HCT116 (cell line): ENCODE measurements around the gene FRMD4A. TPM values are rescaled to one million over a fixed set of nuclear protein-coding genes. Genes with fewer than 3 reads are reported as not detected.

Source experiments
- ATAC-seq: fragments of 200-7000 bp; cut with Tn5 transposase; 2 replicates; pipeline ENCODE4 v1.9.1; 2020; ENCODE audit warnings: mild to moderate bottlenecking, moderate library complexity
- BruUV-seq: library from RNA; stranded (reverse); fragments of 400-500 nt; replicated peaks from 2 replicates; lab custom pipeline; 2021; lab: Mats Ljungman, UMichigan
- CTCF ChIA-PET: fragments of 300-600 bp; sonication (Branson Sonifier 250); formaldehyde crosslinking; loops from one replicate; lab custom pipeline; 2021; ENCODE audit warnings: antibody characterized with exemption; lab: Charles Lee
- POLR2A ChIA-PET: fragments of 300-600, 350-600 bp; sonication (Branson Sonifier 250); formaldehyde crosslinking; loops from one replicate; lab custom pipeline; 2021; ENCODE audit warnings: antibody characterized with exemption; lab: Charles Lee
- RAD21 ChIA-PET, 2 experiments: fragments of 300-600 bp; sonication (Branson Sonifier 250); formaldehyde crosslinking; loops; one replicate each; lab custom pipeline; 2023; ENCODE audit warnings: low total read pairs in 2 of 2; ENCODE audit not compliant: uncharacterized antibody in 2 of 2, unreplicated experiment in 2 of 2, low non-redundant PET in 1 of 2; lab: Charles Lee
- DNase-seq: peaks from one replicate; pipeline ENCODE4 v3.0.0-alpha.2; 2010; ENCODE audit warnings: low read depth, low spot score
- H2AFZ ChIP-seq: fragments of 200-600 bp; shearing (Covaris generic), sonication (generic); 2 replicates; pipeline ENCODE4 v1.6.1; 2017; ENCODE audit warnings: low read depth, mixed run types, mixed read lengths, antibody characterized with exemption, low read length; ENCODE audit not compliant: poor library complexity, severe bottlenecking
- H3K27ac ChIP-seq: 2 replicates; pipeline ENCODE4 v1.5.1; 2012; ENCODE audit warnings: low read depth, low read length
- H3K27me3 ChIP-seq: fragments of 200-600 bp; sonication (generic); 2 replicates; pipeline ENCODE4 v1.6.1; 2016; ENCODE audit warnings: mixed run types, low read length, mixed read lengths; ENCODE audit not compliant: insufficient read depth
- H3K36me3 ChIP-seq, 2 experiments: fragments of 200-500 bp in 1 of 2; fragments of 200-600 bp in 1 of 2; sonication (Bioruptor generic) in 1 of 2; sonication (generic) in 1 of 2; 2 replicates each; pipeline versions ENCODE4 v1.5.1 to v1.6.1; 2014 to 2016; ENCODE audit warnings: low read length in 2 of 2, inconsistent platforms in 1 of 2, mixed read lengths in 1 of 2, mixed run types in 1 of 2; ENCODE audit not compliant: insufficient read depth in 2 of 2, control insufficient read depth in 1 of 2
- H3K4me1 ChIP-seq, 2 experiments: fragments of 200-600 bp in 1 of 2; sonication (generic) in 1 of 2; 2 replicates each; pipeline versions ENCODE4 v1.5.1 to v1.6.1; 2012 to 2017; ENCODE audit warnings: low read length in 2 of 2, inconsistent platforms in 1 of 2, mild to moderate bottlenecking in 1 of 2, mixed read lengths in 1 of 2, mixed run types in 1 of 2, moderate library complexity in 1 of 2; ENCODE audit not compliant: insufficient read depth in 2 of 2, control insufficient read depth in 1 of 2
- H3K4me2 ChIP-seq: fragments of 200-600 bp; sonication (generic); 2 replicates; pipeline ENCODE4 v1.6.1; 2017; ENCODE audit warnings: mixed run types, low read length, mixed read lengths
- H3K4me3 ChIP-seq, 2 experiments: fragments of 200-600 bp in 1 of 2; sonication (generic) in 1 of 2; replicated peaks in 1 of 2; 2 replicates each; pipeline ENCODE4 v1.5.1; 2011 to 2016; ENCODE audit warnings: low read length in 2 of 2, control low read depth in 1 of 2, low read depth in 1 of 2, mild to moderate bottlenecking in 1 of 2, mixed read lengths in 1 of 2, mixed run types in 1 of 2
- H3K79me2 ChIP-seq: fragments of 200-600 bp; sonication (generic); 2 replicates; pipeline ENCODE4 v1.6.1; 2017; ENCODE audit warnings: mild to moderate bottlenecking, mixed run types, low read length, moderate library complexity, mixed read lengths; ENCODE audit not compliant: insufficient read depth
- H3K9ac ChIP-seq: fragments of 200-600 bp; sonication (generic); 2 replicates; pipeline ENCODE4 v1.6.1; 2016; ENCODE audit warnings: low read length, mixed read lengths
- H3K9me2 ChIP-seq: fragments of 200-600 bp; sonication (generic), shearing (Covaris generic); 2 replicates; pipeline ENCODE4 v1.6.1; 2017; ENCODE audit warnings: mixed run types, mild to moderate bottlenecking, moderate library complexity; ENCODE audit not compliant: insufficient read depth
- H3K9me3 ChIP-seq, 2 experiments: fragments of 200-500 bp in 1 of 2; fragments of 200-600 bp in 1 of 2; sonication (Bioruptor generic) in 1 of 2; sonication (generic) in 1 of 2; 2 replicates each; pipeline ENCODE4 v1.6.1; 2014 to 2017; ENCODE audit warnings: low read length in 2 of 2, mixed read lengths in 2 of 2, inconsistent platforms in 1 of 2, low read depth in 1 of 2, mild to moderate bottlenecking in 1 of 2, mixed run types in 1 of 2, moderate library complexity in 1 of 2; ENCODE audit not compliant: control insufficient read depth in 1 of 2, insufficient read depth in 1 of 2
- H4K20me1 ChIP-seq: fragments of 200-600 bp; sonication (generic), shearing (Covaris generic); 2 replicates; pipeline ENCODE4 v1.6.1; 2017; ENCODE audit warnings: mixed run types, mild to moderate bottlenecking, moderate library complexity; ENCODE audit not compliant: insufficient read depth
- CEBPB ChIP-seq: IDR thresholded peaks from 2 replicates; pipeline ENCODE4 v1.6.1; 2012; ENCODE audit warnings: low read depth
- EGR1 ChIP-seq: IDR thresholded peaks from 2 replicates; pipeline ENCODE4 v1.6.1; 2012; ENCODE audit warnings: low read depth
- ELF1 ChIP-seq: IDR thresholded peaks from 2 replicates; pipeline ENCODE4 v1.6.1; 2012; ENCODE audit warnings: low read depth, borderline replicate concordance
- EZH2 ChIP-seq: fragments of 200-600 bp; sonication (generic); IDR thresholded peaks from 2 replicates; pipeline ENCODE4 v1.6.1; 2017; ENCODE audit warnings: antibody characterized with exemption, mixed run types
- EZH2phosphoT487 ChIP-seq: fragments of 200-600 bp; IDR thresholded peaks from 2 replicates; pipeline ENCODE4 v1.6.1; 2018; ENCODE audit warnings: antibody characterized with exemption, borderline replicate concordance
- FOSL1 ChIP-seq: IDR thresholded peaks from 2 replicates; pipeline ENCODE4 v1.6.1; 2012; ENCODE audit warnings: low read depth
- MAX ChIP-seq: IDR thresholded peaks from 2 replicates; pipeline ENCODE4 v1.6.1; 2012
- POLR2A ChIP-seq: IDR thresholded peaks from 2 replicates; pipeline ENCODE4 v1.7.0; 2011; ENCODE audit warnings: borderline replicate concordance; ENCODE audit not compliant: insufficient read depth, insufficient read length; ENCODE audit errors: extremely low read depth
- REST ChIP-seq: IDR thresholded peaks from 2 replicates; pipeline ENCODE4 v1.6.1; 2012; ENCODE audit warnings: low read depth
- SIN3A ChIP-seq: IDR thresholded peaks from 2 replicates; pipeline ENCODE4 v1.6.1; 2012; ENCODE audit warnings: low read depth
- SRF ChIP-seq: IDR thresholded peaks from 2 replicates; pipeline ENCODE4 v1.6.1; 2012; ENCODE audit warnings: low read depth
- YY1 ChIP-seq: IDR thresholded peaks from 2 replicates; pipeline ENCODE4 v1.6.1; 2011; ENCODE audit warnings: low read length, low read depth, moderate library complexity, mild to moderate bottlenecking; ENCODE audit not compliant: insufficient replicate concordance; ENCODE audit errors: extremely low read depth
- ZBTB33 ChIP-seq: IDR thresholded peaks from 2 replicates; pipeline ENCODE4 v1.6.1; 2011; ENCODE audit warnings: mild to moderate bottlenecking, low read length, moderate library complexity; ENCODE audit not compliant: insufficient replicate concordance; ENCODE audit errors: extremely low read depth
- intact Hi-C: fragments of 100-400 bp; cut with micrococcal nuclease; formaldehyde crosslinking; loops from 2 replicates; pipeline ENCODE4 v1.10.0; 2022
- total RNA-seq: library from RNA; stranded (reverse); gene quantifications from one replicate; pipeline ENCODE4 v1.2.1, GENCODE V29; 2021; ENCODE audit not compliant: unreplicated experiment
- TF ChIP-seq, protein P1 (sequence below), 3 experiments: fragments of 200-600 bp in 1 of 3; sonication (generic) in 1 of 3; IDR thresholded peaks in 2 of 3; conservative IDR thresholded peaks in 1 of 3; 2 replicates each; pipeline ENCODE4 v1.5.1; 2012 to 2017; ENCODE audit warnings: low read depth in 2 of 3, low read length in 2 of 3, antibody characterized with exemption in 1 of 3, borderline replicate concordance in 1 of 3, control low read depth in 1 of 3, mild to moderate bottlenecking in 1 of 3, mixed read lengths in 1 of 3, mixed run types in 1 of 3, moderate library complexity in 1 of 3; ENCODE audit not compliant: insufficient read depth in 1 of 3
- TF ChIP-seq, protein P2 (sequence below): IDR thresholded peaks from 2 replicates; pipeline ENCODE4 v1.6.1; 2012

The FRMD4A gene
- total RNA-seq, 1 experiment from 2014 or later = 0.20 TPM

- no peak overlapping the region for H3K4me3 ChIP-seq
- H3K36me3 ChIP-seq = no peaks in the 10 kb centered on the region
- no peak for DNase-seq
- intact Hi-C loops = no loop called here
- no peaks in the 10 kb centered on the region for H3K9me2 ChIP-seq
- H3K9ac ChIP-seq = no peak overlapping the region
- no peaks in the 10 kb centered on the region for H4K20me1 ChIP-seq
- peaks cover 14% of the 10 kb centered on the region for H3K27me3 ChIP-seq
- H3K79me2 ChIP-seq = no peaks in the 10 kb centered on the region
- RAD21 ChIA-PET = no interaction called here
- H3K27ac ChIP-seq = no peak overlapping the region
- CTCF ChIA-PET = no interaction called here
- H2AFZ ChIP-seq = no peak overlapping the region
- ATAC-seq = no peak
- peaks cover 4 to 6% of the 10 kb centered on the region in 2 experiments; a peak in 3 of 4 replicates for H3K4me1 ChIP-seq
- H3K9me3 ChIP-seq = no peaks in the 10 kb centered on the region
- TF ChIP-seq SRF = no peak
- TF ChIP-seq, protein P1, sequence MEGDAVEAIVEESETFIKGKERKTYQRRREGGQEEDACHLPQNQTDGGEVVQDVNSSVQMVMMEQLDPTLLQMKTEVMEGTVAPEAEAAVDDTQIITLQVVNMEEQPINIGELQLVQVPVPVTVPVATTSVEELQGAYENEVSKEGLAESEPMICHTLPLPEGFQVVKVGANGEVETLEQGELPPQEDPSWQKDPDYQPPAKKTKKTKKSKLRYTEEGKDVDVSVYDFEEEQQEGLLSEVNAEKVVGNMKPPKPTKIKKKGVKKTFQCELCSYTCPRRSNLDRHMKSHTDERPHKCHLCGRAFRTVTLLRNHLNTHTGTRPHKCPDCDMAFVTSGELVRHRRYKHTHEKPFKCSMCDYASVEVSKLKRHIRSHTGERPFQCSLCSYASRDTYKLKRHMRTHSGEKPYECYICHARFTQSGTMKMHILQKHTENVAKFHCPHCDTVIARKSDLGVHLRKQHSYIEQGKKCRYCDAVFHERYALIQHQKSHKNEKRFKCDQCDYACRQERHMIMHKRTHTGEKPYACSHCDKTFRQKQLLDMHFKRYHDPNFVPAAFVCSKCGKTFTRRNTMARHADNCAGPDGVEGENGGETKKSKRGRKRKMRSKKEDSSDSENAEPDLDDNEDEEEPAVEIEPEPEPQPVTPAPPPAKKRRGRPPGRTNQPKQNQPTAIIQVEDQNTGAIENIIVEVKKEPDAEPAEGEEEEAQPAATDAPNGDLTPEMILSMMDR (IDR thresholded peaks at IDR 0.05 in 2 of 3, conservative IDR thresholded peaks at IDR 0.05 in 1 of 3; ENCODE audit: borderline replicate concordance in 1 of 3, insufficient read depth in 1 of 3, low read depth in 2 of 3, low read length in 2 of 3) = no peak
- TF ChIP-seq MAX = no peak
- TF ChIP-seq ZBTB33 = no peak
- TF ChIP-seq REST = no peak
- no peak for TF ChIP-seq POLR2A
- TF ChIP-seq EZH2phosphoT487 = no peak
- no peak for TF ChIP-seq CEBPB
- TF ChIP-seq ELF1 = no peak
- no peak for TF ChIP-seq SIN3A
- no peak for TF ChIP-seq FOSL1
- no peak for TF ChIP-seq EZH2
- TF ChIP-seq, protein P2, sequence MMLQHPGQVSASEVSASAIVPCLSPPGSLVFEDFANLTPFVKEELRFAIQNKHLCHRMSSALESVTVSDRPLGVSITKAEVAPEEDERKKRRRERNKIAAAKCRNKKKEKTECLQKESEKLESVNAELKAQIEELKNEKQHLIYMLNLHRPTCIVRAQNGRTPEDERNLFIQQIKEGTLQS = no peak
- no peak for TF ChIP-seq EGR1
- TF ChIP-seq YY1 = no peak
- H3K4me2 ChIP-seq = no peak overlapping the region
- POLR2A ChIA-PET = no interaction called here
- BruUV-seq = no TSS peak
Measured at GRCh38 chr10:13944823-13945222, 385.9 kb downstream of the FRMD4A start.
